GM18519 (cell line): Measurements from ENCODE around the gene WRAP73.
A peak's percentile ranks its signal among the peaks of the same experiment; 100 is the strongest.

Experiments
- ATAC-seq: cut with Tn5 transposase; IDR thresholded peaks from one replicate; pipeline ENCODE4 v1.9.1; 2021; ENCODE audit warnings: mild to moderate bottlenecking, moderate library complexity; ENCODE audit not compliant: unreplicated experiment, low FRiP score

WRAP73 gene, protein sequence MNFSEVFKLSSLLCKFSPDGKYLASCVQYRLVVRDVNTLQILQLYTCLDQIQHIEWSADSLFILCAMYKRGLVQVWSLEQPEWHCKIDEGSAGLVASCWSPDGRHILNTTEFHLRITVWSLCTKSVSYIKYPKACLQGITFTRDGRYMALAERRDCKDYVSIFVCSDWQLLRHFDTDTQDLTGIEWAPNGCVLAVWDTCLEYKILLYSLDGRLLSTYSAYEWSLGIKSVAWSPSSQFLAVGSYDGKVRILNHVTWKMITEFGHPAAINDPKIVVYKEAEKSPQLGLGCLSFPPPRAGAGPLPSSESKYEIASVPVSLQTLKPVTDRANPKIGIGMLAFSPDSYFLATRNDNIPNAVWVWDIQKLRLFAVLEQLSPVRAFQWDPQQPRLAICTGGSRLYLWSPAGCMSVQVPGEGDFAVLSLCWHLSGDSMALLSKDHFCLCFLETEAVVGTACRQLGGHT

DNA sequence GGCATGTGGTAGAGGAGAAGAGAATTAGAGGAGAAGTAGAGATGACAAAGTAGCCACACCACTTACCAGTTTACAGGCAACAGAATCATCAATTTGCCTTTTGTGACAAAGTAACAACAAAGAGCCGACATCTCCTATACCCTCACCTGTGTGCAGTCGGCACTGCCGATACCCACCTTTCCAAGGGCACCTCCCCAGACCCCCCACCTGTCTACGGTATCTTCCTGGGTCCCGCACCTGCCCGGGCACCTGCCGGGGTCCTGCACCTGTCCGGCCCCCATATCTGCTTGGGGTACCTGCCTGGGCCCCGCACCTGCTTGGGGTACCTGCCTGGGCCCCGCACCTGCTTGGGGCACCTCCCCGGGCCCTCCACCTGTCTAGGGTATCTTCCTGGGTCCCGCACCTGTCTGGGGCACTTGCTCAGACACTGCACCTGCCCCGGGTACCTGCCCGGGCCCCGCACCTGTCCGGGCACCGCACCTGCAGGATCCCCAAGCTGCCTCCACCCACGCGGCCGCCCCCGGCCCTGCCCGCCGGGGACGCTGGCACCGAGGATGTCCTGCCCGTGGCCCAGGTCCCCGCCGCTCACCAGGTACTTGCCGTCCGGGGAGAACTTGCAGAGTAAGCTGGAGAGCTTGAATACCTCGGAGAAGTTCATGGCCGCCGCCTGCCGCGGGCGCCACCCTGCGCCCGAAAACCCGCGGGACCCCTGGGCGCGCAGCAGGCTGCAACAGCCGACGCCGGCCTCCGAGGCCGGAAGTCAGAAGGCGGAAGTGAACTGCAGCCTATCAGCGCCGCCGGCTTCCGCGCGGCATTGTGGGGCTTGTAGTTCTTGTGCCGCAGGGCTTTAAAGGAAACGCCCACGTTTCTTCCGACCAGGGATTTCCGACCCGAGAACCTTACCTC, at the start of gene WRAP73:
Gene WRAP73, minus strand, starts transcription at position 762 of the 906 bp plus-strand sequence. Its CDS starts 104 bp downstream, at position 658.
- ATAC-seq, result peak; percentile 79

DNA sequence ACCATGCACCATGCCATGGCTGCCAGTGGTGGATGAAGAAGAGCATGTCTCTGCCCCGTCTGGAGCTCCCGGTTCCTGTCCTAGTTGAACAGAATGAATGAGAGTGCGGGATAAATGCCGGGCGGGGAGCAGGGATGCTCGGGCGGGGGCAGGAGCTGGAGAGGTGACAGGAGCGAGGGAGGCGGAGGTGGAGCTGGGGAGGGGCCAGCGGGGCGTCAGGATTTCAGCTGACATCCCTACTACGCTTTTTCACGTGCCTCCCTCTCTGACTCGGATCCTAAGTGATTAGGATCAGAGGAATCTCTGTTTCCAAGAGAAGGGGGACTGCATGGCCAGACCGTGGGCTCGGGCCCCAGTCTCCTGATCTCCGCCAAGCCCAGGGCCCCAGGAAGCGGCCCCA, 49.7 kb upstream of the WRAP73 start:
- ATAC-seq, result no peak

DNA sequence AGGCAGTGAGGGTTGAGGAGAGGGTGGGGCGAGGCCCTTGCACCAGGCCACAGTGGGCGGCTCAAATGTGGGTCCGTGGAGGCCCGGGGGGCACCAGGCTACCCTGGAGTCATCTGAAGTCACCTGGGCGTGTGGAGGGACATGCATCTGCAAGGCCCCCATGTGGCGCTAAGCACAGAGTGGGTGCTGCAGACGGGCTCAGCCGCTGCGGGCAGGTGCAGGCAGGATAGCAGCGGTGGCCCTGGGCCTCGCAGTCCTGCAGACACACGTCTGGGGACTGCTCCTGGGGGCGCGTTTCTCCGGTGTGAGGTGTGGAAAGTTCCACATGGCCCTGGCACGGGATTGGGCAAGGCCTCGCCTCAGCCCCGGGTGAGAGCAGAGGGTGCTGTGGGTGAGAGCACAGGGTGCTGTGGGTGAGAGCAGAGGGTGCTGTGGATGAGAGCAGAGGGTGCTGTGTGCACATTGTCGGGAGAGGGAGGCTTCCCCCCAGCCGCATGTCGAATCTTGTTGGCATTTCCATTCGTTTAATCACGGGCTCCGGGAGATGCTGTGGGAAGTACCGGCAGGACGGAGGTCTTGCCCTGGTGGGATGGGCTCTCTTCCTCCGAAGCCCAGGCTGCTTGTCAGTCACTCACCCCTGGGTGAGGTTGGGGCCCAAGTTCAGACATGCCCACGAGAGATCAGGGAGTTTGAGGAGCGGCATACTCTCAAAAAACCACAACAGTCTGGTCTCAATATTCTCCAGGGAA, 48.9 kb upstream of the WRAP73 start:
- no peak for ATAC-seq

DNA sequence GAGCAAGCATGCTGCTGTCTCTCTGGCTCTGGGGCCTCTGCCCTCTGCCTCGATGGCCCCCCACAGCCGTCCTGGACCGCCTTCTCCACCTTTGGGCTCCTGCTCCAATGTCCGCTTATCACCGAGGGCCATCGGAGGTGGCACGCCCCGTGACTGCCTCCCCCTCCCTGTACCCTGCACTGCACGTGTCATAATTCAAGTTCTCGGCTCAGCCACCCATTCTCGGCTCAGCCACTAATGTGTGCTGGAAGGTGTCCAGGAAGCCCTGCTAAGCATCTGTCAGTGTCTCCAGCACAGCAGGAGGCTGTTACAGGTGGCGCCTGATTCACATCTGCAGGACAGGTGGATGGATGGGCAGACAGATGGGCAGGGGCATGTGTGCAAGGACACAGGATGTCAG, 47.9 kb upstream of the WRAP73 start:
- no peak for ATAC-seq

DNA sequence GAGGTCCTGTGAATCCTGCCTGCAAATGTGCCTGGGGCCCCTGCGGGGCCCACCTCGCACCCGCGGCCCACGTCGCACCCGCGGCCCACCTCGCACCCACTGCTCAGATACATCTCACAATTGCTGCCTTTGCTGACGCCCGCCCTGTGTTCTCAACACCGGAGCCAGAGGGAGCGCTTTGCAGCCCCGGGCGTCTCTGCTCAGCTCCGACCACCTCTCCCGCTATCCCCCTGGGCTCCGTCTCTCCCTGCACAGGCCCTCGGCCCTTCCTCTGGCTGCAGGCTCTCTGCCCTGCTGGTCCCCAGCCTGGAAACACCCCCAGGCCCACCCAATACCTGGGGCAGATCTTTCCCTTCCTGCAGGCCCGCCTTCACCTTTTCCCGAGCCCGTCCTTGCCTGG, 47.2 kb upstream of the WRAP73 start:
- ATAC-seq, result no peak

DNA sequence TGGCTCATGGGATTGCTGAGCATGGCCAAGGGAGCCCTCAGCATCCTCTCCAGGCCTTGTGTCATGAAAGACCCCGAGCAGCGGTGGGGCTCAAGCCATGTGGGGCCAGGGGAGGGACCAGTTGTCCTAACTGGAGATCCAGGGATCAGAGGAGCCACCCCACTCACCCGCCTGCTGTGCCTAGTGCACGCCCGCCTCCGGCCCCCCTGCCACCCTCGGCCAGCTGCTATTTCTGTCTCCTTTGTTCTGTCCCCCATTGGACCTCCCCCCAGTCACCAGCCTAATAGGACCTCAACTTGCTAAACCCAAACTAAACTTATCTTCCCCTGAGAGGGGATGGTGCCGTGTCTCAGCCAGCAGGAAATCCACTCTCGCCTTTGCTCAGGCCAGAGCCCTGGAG, 46.8 kb upstream of the WRAP73 start:
- no peak for ATAC-seq

DNA sequence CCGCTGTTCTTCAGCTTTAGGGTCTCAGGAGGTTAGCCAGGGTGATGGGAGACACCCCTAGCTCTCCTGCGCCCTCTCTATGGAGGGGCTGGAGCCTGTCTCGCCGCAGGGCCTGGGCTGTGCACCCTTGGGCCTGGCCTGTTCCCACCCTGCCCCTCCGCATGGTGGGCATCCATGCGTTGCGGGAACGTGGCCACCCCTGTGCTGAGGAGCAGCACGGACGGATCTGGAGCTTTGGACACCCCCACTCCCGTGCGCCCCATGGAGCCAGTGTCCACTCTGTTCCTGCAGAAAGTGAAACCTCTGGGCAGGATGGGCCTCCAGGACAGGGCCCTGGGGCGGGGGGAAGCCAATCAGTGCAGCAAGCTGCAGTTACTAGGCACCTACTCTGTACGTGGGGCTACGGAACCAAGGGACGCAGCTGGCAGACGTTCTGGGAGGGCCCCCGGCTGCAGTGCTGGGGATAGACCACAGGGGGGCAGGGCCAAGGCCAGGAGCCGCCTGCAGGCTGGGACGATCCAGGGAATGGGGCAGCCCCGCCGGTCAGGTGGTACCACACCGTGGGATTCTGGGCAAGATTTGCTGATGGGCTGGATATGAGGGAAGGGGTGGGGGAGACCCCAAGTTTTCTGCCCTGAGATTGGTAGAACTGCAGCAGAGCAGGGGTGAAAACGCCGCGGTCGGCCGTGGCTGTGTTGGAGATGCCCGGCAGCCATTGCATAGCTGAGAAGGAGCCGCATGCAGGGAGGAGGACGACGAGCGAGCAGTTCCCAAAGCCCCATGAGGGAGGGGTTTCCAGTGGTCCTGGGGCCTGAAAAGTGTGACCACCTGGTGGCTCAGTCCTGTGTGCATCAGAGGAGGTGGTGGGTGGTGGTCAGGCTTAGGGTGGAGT, 45.7 kb upstream of the WRAP73 start:
- ATAC-seq, result no peak

DNA sequence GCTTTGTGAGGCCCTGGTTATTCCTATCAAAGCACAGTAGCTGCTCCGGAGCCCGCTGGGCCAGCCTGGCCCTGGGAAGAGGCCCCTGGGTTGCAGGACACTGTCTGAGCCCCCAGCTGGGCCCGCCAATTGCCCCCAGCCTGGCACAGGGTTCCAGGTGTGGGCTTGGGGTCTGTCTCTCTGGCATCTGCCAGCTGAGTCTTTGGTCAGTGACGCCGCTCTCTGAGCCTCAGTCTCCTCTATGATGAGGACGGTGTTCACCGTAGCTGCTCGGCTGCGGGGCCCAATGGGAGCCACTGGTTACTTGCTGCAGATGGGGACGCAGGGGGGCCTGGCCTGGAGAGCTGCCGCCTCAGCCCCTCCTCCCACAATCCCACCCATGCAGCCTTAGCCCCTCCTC, 43.4 kb upstream of the WRAP73 start:
- ATAC-seq, result no peak

DNA sequence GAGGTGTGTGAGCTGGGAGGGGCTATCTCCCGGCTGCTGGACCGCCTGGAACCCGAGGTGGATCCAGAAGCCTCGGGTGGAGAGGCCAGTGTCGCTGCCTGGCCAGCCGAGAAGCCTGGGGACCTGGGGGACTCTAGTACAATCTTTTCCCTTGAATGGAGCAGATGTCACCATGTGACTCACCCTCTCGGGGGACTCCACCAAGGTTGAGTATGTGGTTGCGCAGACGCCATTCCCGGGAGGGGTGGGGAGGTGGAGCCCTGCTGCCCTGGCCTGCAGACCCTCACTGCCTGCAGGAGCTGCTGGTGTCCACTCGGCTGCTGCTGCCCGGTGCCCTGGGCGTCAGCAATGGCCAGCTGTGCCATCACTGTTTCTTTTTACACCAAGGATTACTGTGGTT, 42.7 kb upstream of the WRAP73 start:
- ATAC-seq, result no peak

DNA sequence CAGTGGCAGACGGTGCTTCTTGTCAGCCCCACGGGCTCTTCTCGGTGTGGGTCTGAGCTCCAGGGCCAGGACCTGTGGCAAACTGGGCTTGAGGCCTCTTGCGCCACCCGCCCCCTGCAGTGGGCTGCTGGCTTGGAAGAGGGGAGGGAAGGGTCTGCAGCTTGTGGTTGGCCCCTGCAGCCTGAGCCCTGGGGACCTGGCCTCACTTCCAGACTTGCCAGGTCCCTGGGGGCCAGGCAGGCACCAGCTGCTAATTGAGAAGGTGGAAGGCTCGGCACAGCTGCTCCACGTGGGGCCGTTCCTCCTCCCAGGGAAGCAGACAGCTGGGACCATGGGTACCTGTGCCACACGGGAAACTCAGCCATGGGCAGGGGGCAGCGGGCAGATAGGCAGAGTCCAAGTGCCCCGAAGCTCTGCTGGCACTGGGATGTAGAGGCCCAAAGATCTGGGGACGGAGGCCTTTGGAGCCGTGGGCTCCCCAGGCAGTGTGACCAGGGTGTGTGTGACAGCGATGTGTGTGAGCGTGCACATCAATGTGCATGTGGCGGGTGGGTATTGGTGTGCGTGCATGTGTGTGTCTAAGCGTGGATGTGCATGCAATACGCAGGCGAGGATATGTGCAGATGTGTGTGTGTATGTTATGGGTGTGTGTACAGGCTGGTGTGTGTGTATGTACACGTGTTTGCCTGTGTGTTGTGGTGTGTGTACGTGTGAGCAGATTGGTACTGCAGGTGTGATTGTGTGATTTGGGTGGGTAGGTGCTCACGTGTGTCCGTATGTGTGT, 41.7 kb upstream of the WRAP73 start:
- ATAC-seq, result no peak

DNA sequence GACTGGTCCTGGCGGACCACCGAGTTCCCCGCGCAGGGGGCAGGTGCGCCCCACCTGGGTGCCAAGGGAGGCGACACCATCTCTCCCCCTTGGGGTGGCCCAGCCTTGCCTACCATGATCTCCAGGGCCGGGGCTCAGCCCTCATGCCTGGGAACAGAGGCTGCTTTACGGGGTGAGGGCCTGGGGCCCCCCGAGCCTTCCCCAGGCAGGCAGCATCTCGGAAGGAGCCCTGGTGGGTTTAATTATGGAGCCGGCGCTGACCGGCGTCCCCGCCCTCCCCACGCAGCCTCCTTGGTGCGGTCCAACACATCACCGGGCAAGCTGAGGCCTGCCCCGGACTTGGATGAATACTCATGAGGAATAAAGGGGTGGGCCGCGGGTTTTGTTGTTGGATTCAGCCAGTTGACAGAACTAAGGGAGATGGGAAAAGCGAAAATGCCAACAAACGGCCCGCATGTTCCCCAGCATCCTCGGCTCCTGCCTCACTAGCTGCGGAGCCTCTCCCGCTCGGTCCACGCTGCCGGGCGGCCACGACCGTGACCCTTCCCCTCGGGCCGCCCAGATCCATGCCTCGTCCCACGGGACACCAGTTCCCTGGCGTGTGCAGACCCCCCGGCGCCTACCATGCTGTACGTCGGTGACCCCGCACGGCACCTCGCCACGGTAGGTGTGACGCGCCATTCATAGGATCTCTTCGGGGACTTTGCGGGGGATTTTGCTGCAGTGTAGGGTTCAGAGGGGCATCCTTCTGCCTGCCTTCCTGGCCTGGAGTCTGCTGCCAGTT, 40.6 kb upstream of the WRAP73 start:
- ATAC-seq, result no peak

DNA sequence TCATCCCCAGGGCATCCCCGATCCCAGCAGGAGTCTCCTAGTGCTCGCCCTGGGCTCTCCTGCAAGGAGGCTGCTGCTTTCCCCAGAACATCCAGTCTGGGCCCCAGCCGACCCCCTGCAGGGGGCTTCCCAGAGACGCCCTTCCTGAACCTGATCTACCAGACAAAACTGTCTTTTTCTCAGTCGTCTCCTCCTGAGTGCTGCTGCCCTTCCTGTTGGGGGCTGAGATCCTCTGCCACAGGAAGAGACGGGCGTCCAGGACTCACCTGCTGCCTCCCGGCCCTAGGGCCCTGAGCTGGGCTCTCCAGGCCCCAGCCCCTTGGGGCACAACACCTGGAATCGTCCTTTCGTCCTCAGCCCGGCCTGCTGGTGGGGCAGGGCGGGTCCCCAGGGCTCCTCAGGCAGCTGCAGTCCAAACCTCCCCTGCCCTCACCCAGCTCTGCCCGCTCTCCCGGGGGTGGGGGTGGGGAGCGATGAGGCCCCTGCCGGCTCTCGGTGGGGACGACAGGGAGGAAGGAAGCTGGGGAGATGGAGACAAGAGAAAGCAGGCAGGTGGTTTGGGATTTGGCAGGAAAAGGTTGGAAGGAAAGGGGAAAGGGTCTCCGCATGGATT, 39.3 kb upstream of the WRAP73 start:
- ATAC-seq, result no peak

DNA sequence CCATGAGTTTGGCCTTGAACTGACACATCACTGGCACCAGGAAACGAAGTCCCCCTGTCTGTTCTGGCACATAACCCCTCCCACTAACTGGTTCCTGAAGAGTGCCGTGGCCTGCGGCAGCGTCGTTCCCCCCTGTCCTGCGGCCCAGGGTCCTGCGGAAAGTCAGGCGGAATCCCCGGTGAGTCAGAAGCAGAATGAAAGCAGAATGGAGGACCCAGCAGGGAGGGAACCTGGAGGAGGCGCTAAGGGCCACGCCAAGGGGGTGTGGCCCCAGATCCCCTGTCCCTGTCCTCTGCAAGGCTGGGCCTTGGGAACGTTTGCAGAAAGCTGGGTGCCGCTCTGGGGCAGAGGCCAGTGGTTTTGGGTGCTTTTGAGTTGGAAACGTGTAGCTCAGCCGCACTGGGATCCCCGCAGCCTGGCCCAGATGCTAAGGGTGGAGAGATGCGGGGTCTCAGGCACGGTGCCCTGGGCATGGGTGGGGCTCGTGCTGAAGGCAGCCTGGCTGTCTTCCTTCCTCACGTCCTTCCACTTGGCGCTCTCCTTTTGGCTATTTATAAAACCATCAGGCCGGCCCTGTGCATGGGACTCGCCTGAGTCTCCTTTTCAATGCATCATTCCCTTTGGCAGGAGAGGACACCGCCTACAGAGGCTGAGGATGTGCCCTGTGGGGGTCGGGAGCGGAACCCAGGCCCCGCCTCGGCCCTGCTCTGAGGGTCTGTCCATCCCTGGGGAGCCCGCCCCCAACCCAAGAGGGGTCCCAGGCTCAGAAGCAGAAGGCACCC, 38.6 kb upstream of the WRAP73 start:
- ATAC-seq, result no peak

DNA sequence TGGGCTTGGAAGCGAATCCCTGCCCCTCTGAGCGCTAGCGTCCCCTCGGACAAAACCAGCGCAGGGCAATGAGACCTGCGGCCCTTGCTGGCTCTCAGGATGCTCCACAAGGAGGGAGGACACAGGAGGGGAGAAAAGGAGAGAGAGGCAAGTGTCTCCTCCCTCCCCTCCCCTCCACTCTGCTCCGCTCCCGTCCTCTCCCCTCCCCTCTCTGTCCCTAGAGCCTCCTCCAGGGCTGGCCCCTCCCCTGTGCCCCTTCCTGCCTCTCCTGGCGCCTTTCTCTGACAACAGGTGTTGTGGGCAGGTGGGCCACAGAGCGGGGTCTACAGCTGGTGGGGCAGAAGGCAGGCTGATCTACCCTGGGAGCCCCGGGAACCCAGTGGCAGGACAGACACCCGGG, 37.6 kb upstream of the WRAP73 start:
- no peak for ATAC-seq

DNA sequence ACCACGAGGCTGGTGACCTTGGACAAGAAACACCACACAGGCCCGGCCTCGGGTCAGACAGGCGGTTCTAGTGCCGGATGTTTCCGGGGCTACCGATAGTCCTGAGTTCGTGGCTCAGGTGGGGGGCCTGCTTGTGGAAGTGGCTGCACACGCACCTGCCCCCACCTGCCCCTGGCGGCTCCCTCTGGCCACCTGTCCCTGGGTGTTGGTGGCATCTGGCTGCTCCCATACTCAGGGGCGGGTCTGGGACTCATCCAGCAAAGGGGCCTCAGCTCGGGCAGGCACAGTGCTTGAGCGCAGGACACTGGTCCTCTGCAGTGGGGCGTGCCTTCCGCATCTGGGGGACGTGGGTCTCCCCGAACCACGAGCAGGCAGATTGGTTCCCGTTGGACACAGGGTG, 36.0 kb upstream of the WRAP73 start:
- no peak for ATAC-seq

DNA sequence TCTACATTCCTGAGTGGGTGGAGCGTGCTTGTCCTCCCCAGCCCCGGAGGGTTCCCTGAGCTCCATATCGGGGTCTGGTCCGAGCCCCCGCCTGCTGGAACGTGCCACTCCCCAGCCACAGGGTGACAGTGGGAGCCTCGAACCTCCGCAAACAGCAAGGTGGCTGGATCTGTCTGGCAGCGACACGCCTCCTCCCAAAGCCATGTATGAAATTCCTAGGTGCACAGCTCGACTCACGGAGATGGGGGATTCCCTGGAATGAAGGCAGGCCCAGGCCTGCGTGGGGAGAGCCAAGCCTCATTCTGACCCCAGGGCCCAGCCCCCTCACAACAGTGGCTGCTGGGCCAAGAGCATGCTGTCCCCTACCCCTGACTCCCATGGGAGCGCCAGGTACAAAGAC, 35.3 kb upstream of the WRAP73 start:
- ATAC-seq, result no peak

DNA sequence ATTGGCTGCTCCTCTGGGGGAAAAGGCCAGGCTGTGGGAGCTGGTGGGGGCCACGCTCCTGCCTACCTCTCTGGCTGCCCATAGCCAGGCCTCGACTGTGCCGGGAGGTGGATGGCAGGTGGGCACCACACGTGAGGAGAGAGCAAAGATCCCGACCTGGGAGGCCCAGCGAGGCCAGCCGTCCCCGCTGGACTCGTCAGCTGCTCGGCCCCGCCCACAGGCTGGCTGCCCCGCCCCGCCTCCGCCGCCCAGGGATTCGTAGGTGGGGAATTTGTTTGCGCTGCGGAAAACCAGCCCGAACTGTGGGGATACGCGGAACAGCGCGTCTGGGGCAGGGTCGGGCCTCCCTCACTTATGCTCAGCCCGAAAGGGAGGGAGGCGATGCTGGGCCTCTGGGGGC, 34.1 kb upstream of the WRAP73 start:
- ATAC-seq, result no peak
